Fibroblast of skin of left quadriceps (primary cell): ENCODE measurements around the gene MLYCD.

Experiments used
- DNase-seq, 2 experiments: peaks; one replicate each; pipeline ENCODE4 v3.0.0-alpha.2; 2013; ENCODE audit warnings: low read depth in 2 of 2

The MLYCD gene

GRCh38 chr16:83968891-83969649 lies 70.2 kb downstream of the MLYCD start:
- DNase-seq, result no peak

- no peak for DNase-seq
Observed at GRCh38 chr16:83969771-83970429, 71.0 kb downstream of the MLYCD start.

- DNase-seq, result no peak
Observed at GRCh38 chr16:83970430-83970815, 71.5 kb downstream of the MLYCD start.

- DNase-seq, result no peak
Observed at GRCh38 chr16:83971165-83972130, 72.5 kb downstream of the MLYCD start.

GRCh38 chr16:83972256-83973008 lies 73.5 kb downstream of the MLYCD start:
- no peak for DNase-seq

- no peak for DNase-seq
Observed at GRCh38 chr16:83973077-83973476, 74.2 kb downstream of the MLYCD start.

GRCh38 chr16:83973581-83974385 lies 74.9 kb downstream of the MLYCD start:
- DNase-seq, result no peak

- DNase-seq, result no peak
Observed at GRCh38 chr16:83974475-83974874, 75.6 kb downstream of the MLYCD start.

- no peak for DNase-seq
Observed at GRCh38 chr16:83975590-83976260, 76.8 kb downstream of the MLYCD start.
